Stomach (tissue), 4 donors: ENCODE results near the gene ERICH2.

ENCODE experiments used
- EP300 ChIP-seq: sonication (generic); formaldehyde crosslinking; IDR thresholded peaks from one replicate; pipeline ENCODE4 v1.6.1; 2017; ENCODE audit warnings: antibody characterized with exemption
- POLR2A ChIP-seq, 4 donors: fragments of 450-650 bp; IDR thresholded peaks; one replicate each; pipeline ENCODE4 v1.6.1; 2016; ENCODE audit warnings: antibody characterized with exemption in 4 of 4, control low read depth in 2 of 4, mild to moderate bottlenecking in 1 of 4, moderate library complexity in 1 of 4
- TF ChIP-seq, protein P1 (sequence below), 7 experiments: fragments of 450-650 bp in 4 of 7; fragments of 200-600 bp in 3 of 7; sonication (generic) in 3 of 7; IDR thresholded peaks; one replicate each; pipeline ENCODE4 v1.5.1; 2016 to 2019; ENCODE audit warnings: antibody characterized with exemption in 7 of 7, control low read depth in 2 of 7, mild to moderate bottlenecking in 1 of 7

DNA sequence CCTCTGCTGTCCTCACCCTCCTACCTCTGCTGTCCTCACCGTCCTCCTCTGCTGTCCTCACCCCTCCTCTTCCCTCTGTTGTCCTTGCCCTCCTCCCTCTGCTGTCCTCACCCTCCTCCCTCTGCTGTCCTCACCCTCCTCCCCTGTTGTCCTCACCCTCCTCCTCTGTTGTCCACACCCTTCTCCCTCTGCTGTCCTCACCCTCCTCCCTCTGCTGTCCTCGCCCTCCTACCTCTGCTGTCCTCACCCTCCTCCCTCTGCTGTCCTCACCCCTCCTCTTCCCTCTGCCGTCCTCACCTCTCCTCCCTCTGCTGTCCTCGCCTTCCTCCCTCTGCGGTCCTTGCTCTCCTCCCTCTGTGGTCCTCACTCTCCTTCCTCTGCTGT lies 58.3 kb downstream of the ERICH2 start:
- TF ChIP-seq, protein P1, sequence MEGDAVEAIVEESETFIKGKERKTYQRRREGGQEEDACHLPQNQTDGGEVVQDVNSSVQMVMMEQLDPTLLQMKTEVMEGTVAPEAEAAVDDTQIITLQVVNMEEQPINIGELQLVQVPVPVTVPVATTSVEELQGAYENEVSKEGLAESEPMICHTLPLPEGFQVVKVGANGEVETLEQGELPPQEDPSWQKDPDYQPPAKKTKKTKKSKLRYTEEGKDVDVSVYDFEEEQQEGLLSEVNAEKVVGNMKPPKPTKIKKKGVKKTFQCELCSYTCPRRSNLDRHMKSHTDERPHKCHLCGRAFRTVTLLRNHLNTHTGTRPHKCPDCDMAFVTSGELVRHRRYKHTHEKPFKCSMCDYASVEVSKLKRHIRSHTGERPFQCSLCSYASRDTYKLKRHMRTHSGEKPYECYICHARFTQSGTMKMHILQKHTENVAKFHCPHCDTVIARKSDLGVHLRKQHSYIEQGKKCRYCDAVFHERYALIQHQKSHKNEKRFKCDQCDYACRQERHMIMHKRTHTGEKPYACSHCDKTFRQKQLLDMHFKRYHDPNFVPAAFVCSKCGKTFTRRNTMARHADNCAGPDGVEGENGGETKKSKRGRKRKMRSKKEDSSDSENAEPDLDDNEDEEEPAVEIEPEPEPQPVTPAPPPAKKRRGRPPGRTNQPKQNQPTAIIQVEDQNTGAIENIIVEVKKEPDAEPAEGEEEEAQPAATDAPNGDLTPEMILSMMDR (IDR thresholded peaks at IDR 0.05), result no peak
- TF ChIP-seq EP300 (no peak), POLR2A (IDR thresholded peaks at IDR 0.05) (no peak)
